Osteoblast (primary cell): ENCODE measurements around the gene PLSCR2. TPM values are rescaled to one million over a fixed set of nuclear protein-coding genes. Genes with fewer than 3 reads are reported as not detected.

ENCODE experiments used
- DNase-seq: peaks from one replicate; pipeline ENCODE4 v3.0.0; 2011; ENCODE audit warnings: low spot score, mixed read lengths; ENCODE audit not compliant: insufficient read length; ENCODE audit errors: missing footprints
- H2AFZ ChIP-seq: 2 replicates; pipeline ENCODE4 v1.6.0; 2011; ENCODE audit warnings: mild to moderate bottlenecking, low read length
- H3K27ac ChIP-seq: 2 replicates; pipeline ENCODE4 v1.5.1; 2011; ENCODE audit warnings: mild to moderate bottlenecking, low read depth, low read length, moderate library complexity
- H3K27me3 ChIP-seq: 2 replicates; pipeline ENCODE4 v1.6.0; 2012; ENCODE audit warnings: mild to moderate bottlenecking, control low read depth, inconsistent platforms, low read length, moderate library complexity; ENCODE audit not compliant: insufficient read depth
- H3K36me3 ChIP-seq: 2 replicates; pipeline ENCODE4 v1.5.1; 2011; ENCODE audit warnings: mild to moderate bottlenecking, low read length, control low read depth, moderate library complexity; ENCODE audit not compliant: insufficient read depth
- H3K4me1 ChIP-seq: 2 replicates; pipeline ENCODE4 v1.5.1; 2011; ENCODE audit warnings: mild to moderate bottlenecking, low read length, control low read depth, moderate library complexity; ENCODE audit not compliant: insufficient read depth
- H3K4me2 ChIP-seq: 2 replicates; pipeline ENCODE4 v1.6.0; 2011; ENCODE audit warnings: mild to moderate bottlenecking, low read length; ENCODE audit not compliant: insufficient read depth
- H3K4me3 ChIP-seq: fragments of 200-600 bp; sonication (generic); 3 replicates; pipeline ENCODE4 v1.5.1; 2012; ENCODE audit warnings: mild to moderate bottlenecking, low read length, inconsistent platforms; ENCODE audit not compliant: insufficient read depth
- H3K79me2 ChIP-seq: 2 replicates; pipeline ENCODE4 v1.6.0; 2012; ENCODE audit warnings: mild to moderate bottlenecking, low read length, control low read depth, inconsistent platforms; ENCODE audit not compliant: insufficient read depth
- H3K9me3 ChIP-seq: 2 replicates; pipeline ENCODE4 v1.5.1; 2011; ENCODE audit warnings: low read depth, low read length, control low read depth
- H4K20me1 ChIP-seq: 2 replicates; pipeline ENCODE4 v1.6.0; 2012; ENCODE audit warnings: mild to moderate bottlenecking, low read length, control low read depth; ENCODE audit not compliant: insufficient read depth
- CTCF ChIP-seq: IDR thresholded peaks from 2 replicates; pipeline ENCODE4 v1.5.1; 2011; ENCODE audit warnings: mild to moderate bottlenecking, low read depth, low read length, moderate library complexity; ENCODE audit errors: extremely low read depth
- total RNA-seq: library from RNA; depleted of rRNA; stranded (reverse); fragments of >200 nt; gene quantifications from 2 replicates; pipeline ENCODE4 v1.2.3, GENCODE V29; 2012

The PLSCR2 gene
- total RNA-seq, 1 donor = not detected

GRCh38 chr3:146472611-146473010 is 3.2 kb upstream of the PLSCR2 start:
- Histone ChIP-seq H3K4me2 (no peak overlapping the region), H3K4me3 (no peak overlapping the region), H3K36me3 (no peaks in the 10 kb centered on the region), H2AFZ (no peak overlapping the region), H3K27me3 (no peaks in the 10 kb centered on the region), H3K4me1 (peaks cover 15% of the 10 kb centered on the region), H4K20me1 (no peaks in the 10 kb centered on the region), H3K79me2 (no peaks in the 10 kb centered on the region), H3K27ac (no peak overlapping the region), H3K9me3 (no peaks in the 10 kb centered on the region)
- TF ChIP-seq CTCF = no peak
- no peak for DNase-seq

- Histone ChIP-seq H3K4me2 (no peak overlapping the region), H4K20me1 (no peaks in the 10 kb centered on the region), H3K79me2 (no peaks in the 10 kb centered on the region), H2AFZ (no peak overlapping the region), H3K27ac (no peak overlapping the region), H3K27me3 (no peaks in the 10 kb centered on the region), H3K36me3 (no peaks in the 10 kb centered on the region), H3K4me3 (no peak overlapping the region), H3K9me3 (no peaks in the 10 kb centered on the region), H3K4me1 (peaks cover 24% of the 10 kb centered on the region)
- TF ChIP-seq CTCF = no peak
- no peak for DNase-seq
Measured at GRCh38 chr3:146471012-146471411, 1.7 kb upstream of the PLSCR2 start.

- H3K79me2 ChIP-seq = no peaks in the 10 kb centered on the region
- TF ChIP-seq CTCF = no peak
- no peak overlapping the region for H3K4me2 ChIP-seq
- H3K27me3 ChIP-seq = no peaks in the 10 kb centered on the region
- peak; percentile 59 for DNase-seq
- H3K36me3 ChIP-seq = no peaks in the 10 kb centered on the region
- H3K27ac ChIP-seq = no peak overlapping the region
- no peaks in the 10 kb centered on the region for H3K9me3 ChIP-seq
- H4K20me1 ChIP-seq = no peaks in the 10 kb centered on the region
- H3K4me3 ChIP-seq = no peak overlapping the region
- H2AFZ ChIP-seq = no peak overlapping the region
- H3K4me1 ChIP-seq = peaks cover 24% of the 10 kb centered on the region
Measured at GRCh38 chr3:146470425-146470990, 1.1 kb upstream of the PLSCR2 start.

GRCh38 chr3:146468671-146469149 is 651 bp downstream of the PLSCR2 start:
- H4K20me1 ChIP-seq = no peaks in the 10 kb centered on the region

More at GRCh38 chr3:146468671-146469149, 651 bp downstream of the PLSCR2 start:
- Histone ChIP-seq H3K4me2 (peak overlapping the region; percentile 87), H3K4me3 (peak overlapping the region; percentile 77), H3K4me1 (peaks cover 37% of the 10 kb centered on the region), H2AFZ (peak overlapping the region; percentile 96), H3K79me2 (no peaks in the 10 kb centered on the region), H3K36me3 (no peaks in the 10 kb centered on the region), H3K27me3 (no peaks in the 10 kb centered on the region), H3K9me3 (no peaks in the 10 kb centered on the region), H3K27ac (peak overlapping the region; percentile 7)
- DNase-seq = no peak
- no peak for TF ChIP-seq CTCF
